Mesothelial cell of epicardium (in vitro differentiated cells): ENCODE results near the gene EPHA3. TPM values are rescaled to one million over a fixed set of nuclear protein-coding genes. Genes with fewer than 3 reads are reported as not detected.

Experiments used
- DNase-seq, 2 experiments: peaks; one replicate each; pipeline ENCODE4 v3.0.0; 2021; ENCODE audit warnings: low spot score in 2 of 2; ENCODE audit not compliant: unreplicated experiment in 2 of 2
- H3K27ac Mint-ChIP-seq: 2 replicates; pipeline ENCODE4 v1.8.0; 2021; ENCODE audit warnings: mixed read lengths
- H3K27me3 Mint-ChIP-seq: 2 replicates; pipeline ENCODE4 v1.8.0; 2021; ENCODE audit warnings: low read depth, mixed read lengths
- H3K36me3 Mint-ChIP-seq: 2 replicates; pipeline ENCODE4 v1.8.0; 2021; ENCODE audit warnings: mixed read lengths
- H3K4me1 Mint-ChIP-seq: 2 replicates; pipeline ENCODE4 v1.8.0; 2021; ENCODE audit warnings: mixed read lengths
- H3K4me3 Mint-ChIP-seq: 2 replicates; pipeline ENCODE4 v1.8.0; 2021; ENCODE audit warnings: mild to moderate bottlenecking, moderate library complexity, mixed read lengths
- H3K9me3 Mint-ChIP-seq: 2 replicates; pipeline ENCODE4 v1.8.0; 2021; ENCODE audit warnings: mixed read lengths
- CTCF ChIP-seq: fragments of 200-600 bp; sonication (generic); IDR thresholded peaks from one replicate; pipeline ENCODE4 v1.5.0; 2021; ENCODE audit warnings: antibody characterized with exemption; ENCODE audit not compliant: unreplicated experiment
- total RNA-seq: library from RNA; stranded (reverse); gene quantifications from 3 replicates; pipeline ENCODE4 v1.2.1, GENCODE V29; 2021

EPHA3 gene
- total RNA-seq, 1 donor from 2014 or later = 4.5 TPM

GRCh38 chr3:89101251-89101650, 6.2 kb upstream of the EPHA3 start:
- H3K9me3 Mint-ChIP-seq = no peaks in the 10 kb centered on the region
- peaks cover 4% of the 10 kb centered on the region for H3K27me3 Mint-ChIP-seq
- no peaks in the 10 kb centered on the region for H3K36me3 Mint-ChIP-seq
- H3K4me3 Mint-ChIP-seq = no peak overlapping the region
- H3K27ac Mint-ChIP-seq = no peak overlapping the region
- H3K4me1 Mint-ChIP-seq = peaks cover 7% of the 10 kb centered on the region
- no peak for TF ChIP-seq CTCF
- DNase-seq = no peak

GRCh38 chr3:89101921-89102320, 5.5 kb upstream of the EPHA3 start:
- Mint-ChIP-seq H3K4me1 (peaks cover 9% of the 10 kb centered on the region), H3K9me3 (no peaks in the 10 kb centered on the region), H3K36me3 (no peaks in the 10 kb centered on the region), H3K4me3 (no peak overlapping the region), H3K27me3 (peaks cover 10% of the 10 kb centered on the region), H3K27ac (no peak overlapping the region)
- DNase-seq = no peak
- no peak for TF ChIP-seq CTCF

- H3K36me3 Mint-ChIP-seq = no peaks in the 10 kb centered on the region
- H3K27me3 Mint-ChIP-seq = peaks cover 30% of the 10 kb centered on the region
- no peaks in the 10 kb centered on the region for H3K9me3 Mint-ChIP-seq
- no peak for DNase-seq
- H3K27ac Mint-ChIP-seq = no peak overlapping the region
- H3K4me1 Mint-ChIP-seq = peaks cover 15% of the 10 kb centered on the region
- no peak for TF ChIP-seq CTCF
- no peak overlapping the region for H3K4me3 Mint-ChIP-seq
Observed at GRCh38 chr3:89104499-89104898, 2.9 kb upstream of the EPHA3 start.

DNA sequence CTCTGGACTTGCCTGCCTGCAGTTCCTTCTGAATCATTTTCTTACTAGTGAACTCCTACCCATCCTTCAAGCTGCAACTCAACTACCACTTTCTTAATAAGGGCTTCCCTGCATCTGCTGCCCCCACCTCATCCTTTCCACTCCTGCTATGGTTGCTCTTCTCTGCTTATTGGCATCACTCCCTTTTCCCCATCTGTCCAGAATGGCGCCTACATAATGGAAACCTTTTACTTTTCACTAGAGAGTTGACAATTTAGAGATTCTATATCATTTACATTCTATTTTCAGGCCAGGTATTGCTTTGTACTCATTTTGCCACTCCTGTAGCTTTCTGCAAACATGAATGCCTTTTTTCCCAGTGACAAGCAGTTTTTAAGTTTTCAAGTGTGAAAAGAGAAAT, 1.9 kb upstream of the EPHA3 start:
- Mint-ChIP-seq H3K36me3 (no peaks in the 10 kb centered on the region), H3K4me3 (no peak overlapping the region), H3K4me1 (peaks cover 15% of the 10 kb centered on the region), H3K27ac (no peak overlapping the region), H3K9me3 (no peaks in the 10 kb centered on the region), H3K27me3 (peaks cover 36% of the 10 kb centered on the region)
- no peak for TF ChIP-seq CTCF
- no peak for DNase-seq

- Mint-ChIP-seq H3K36me3 (no peaks in the 10 kb centered on the region), H3K9me3 (no peaks in the 10 kb centered on the region), H3K4me3 (peak overlapping the region; percentile 71), H3K4me1 (peaks cover 15% of the 10 kb centered on the region), H3K27ac (no peak overlapping the region), H3K27me3 (peaks cover 48% of the 10 kb centered on the region)
- TF ChIP-seq CTCF = no peak
- DNase-seq = no peak
Observed at GRCh38 chr3:89108291-89108550, 800 bp downstream of the EPHA3 start.

DNA sequence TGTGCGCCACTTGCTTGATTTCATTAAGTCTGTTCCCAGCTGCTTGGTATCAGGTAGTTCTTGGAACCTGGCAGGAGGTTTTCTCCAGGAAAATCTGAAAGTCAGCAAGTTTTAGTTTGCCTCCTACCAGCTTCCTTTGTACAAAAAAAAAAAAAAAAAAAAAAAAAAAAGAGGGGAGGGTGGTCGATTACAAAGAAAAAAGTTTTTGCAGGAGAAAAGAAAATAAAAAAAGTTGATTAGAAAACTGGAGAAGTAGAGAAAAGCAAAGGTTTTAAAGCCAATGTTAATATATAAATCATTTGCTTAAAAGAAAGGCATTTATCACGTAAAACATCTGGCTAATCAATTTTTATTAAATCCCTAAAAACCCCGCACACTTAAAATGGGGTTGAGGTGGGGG, 5.9 kb downstream of the EPHA3 start:
- H3K4me1 Mint-ChIP-seq = peaks cover 22% of the 10 kb centered on the region
- no peak overlapping the region for H3K27ac Mint-ChIP-seq
- H3K9me3 Mint-ChIP-seq = no peaks in the 10 kb centered on the region
- peak overlapping the region; percentile 92 for H3K4me3 Mint-ChIP-seq
- TF ChIP-seq CTCF = no peak
- no peaks in the 10 kb centered on the region for H3K36me3 Mint-ChIP-seq
- peaks cover 44% of the 10 kb centered on the region for H3K27me3 Mint-ChIP-seq
- no peak for DNase-seq
